NOMO-1 (cell line): ENCODE results near the gene SPRY2.

ENCODE experiments used
- DNase-seq, 2 experiments: peaks; one replicate each; lab custom pipeline; 2025; ENCODE audit not compliant: unreplicated experiment in 2 of 2; lab: John Stamatoyannopoulos, UW

The SPRY2 gene

DNA sequence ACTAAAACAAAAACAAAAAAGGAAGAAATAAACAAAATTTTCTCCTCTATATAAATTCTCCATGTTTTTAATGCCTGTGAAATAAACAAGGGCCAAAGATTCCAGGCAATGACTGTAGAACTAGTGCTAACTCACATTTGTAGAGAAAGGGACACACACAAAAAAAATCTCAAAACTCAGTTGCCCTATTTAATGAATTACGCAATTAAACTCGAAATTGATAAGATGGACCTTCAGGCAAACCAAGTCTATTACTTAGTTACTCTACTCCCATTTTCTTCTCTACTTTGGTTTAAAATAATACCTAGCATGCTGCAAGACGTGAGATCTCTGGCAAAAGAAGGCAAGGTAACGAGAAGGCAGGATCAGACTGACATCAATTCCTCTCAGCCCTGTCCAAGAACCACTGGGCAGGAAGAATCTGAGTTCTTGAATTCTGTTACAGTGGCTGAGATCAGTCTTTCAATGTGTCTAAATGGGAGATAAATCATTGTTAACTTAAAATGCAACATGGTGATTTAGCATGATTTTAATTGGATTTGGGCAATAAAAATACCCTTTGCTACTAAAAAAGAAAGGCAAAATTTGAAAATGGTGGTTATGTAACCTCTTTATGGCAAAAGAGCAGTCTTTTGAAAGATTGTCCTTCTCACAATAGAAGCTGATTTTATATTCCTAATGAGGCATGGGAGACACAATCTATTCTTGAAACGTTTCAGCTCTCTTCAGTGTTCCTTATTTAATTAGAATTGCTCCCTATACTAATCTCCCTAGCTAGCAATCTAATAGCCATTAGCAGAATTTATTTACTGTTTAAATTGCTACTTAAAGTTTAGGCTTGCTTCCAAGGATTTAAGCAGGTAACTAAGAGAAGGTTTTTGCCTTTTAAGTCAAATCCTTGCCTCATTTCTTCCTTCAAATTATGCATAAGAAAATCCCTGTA is 25.9 kb downstream of the SPRY2 start:
- DNase-seq = no peak

DNA sequence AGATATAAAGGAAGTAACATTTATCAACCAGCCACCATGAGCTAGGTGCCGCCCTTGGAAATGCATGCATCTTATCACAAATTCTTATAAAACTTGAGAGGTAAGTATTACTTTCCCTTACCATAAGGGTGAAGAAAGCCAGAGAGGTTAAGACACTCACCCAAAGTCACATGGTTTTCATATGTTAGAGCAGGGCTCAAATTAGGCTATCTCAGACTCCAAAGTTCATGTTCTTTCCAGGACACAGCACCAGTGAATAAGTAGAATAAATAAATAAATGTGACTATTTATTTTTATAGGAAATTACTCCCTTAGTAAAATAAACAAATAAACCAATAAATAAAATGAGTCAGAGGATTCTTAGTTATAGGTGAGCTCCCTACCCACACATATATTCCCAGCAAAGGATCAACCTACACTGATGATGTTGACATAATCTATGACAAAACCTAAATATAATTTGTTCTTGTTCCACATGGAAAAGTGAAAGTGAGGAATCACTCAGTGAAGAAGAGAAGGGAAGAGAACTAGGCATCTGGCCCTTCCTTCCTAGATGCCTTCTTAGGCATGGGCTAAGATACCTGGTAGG is 27.2 kb downstream of the SPRY2 start:
- no peak for DNase-seq

DNA sequence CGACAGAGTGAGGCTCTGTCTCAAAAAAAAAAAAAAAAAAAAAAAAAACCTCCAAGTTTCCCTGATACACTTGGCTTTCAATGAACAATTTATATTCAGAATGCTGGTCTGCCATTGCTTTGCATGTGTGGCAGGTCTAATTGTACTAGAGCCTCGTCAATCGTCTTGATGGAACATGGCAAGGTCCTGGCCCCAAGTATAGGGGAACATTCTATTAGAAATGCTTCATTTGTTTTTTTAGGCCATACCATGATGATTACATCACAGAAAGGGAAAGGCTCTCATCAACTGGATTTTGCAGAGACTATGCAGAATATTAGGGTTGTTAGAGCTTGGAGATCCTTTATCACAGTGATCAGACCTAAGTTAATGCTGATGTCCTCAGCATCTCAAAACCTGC is 28.0 kb downstream of the SPRY2 start:
- DNase-seq = no peak

DNA sequence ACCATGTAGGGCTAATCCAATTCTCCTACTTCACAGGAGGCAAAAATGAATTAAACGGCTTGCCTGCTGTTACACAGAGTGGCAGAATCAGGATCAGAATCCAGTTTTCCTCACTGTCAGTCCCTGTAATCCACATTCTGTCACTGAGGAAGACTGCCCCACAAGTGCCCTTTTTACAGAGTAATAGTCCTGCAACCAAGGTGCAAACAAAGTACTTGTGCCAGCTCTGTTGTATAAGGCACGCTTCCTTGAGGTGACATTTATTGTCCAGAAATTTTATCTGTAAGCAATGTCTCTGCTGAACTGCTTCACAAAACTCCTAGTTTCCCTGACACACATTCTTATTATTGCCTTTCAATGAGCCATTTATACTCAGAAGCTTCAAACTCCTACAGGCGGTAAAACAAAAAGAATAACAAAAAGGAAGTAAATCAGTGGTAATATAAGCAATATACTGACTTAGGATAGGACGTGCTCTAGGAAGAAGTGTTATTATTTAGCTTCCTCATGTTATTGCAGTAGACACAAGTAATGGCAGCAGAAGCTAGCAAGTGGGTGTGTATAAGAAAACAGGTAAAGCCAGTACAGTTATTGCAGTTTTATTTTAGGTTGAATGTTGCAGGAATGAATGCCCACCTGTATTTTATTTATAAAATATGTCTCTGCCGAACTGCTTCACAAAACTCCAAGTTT is 28.8 kb downstream of the SPRY2 start:
- no peak for DNase-seq

DNA sequence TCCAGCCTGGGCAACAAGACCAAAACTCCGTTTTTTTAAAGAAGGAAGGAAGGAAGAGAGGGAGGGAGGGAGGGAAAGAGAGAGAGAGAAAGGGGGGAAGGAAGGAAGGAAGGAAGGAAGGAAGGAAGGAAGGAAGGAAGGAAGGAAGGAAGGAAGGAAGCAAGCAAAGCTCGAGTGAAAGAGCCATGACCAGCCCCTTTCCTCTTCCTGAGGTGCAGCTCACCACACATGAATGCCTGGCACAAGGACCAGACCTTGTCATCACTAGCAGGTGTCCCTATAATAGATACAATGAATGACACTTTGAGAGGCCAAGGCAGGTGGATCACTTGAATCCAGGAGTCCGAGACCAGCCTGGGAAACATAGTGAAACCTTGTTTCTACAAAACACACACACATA is 31.0 kb downstream of the SPRY2 start:
- DNase-seq = no peak

DNA sequence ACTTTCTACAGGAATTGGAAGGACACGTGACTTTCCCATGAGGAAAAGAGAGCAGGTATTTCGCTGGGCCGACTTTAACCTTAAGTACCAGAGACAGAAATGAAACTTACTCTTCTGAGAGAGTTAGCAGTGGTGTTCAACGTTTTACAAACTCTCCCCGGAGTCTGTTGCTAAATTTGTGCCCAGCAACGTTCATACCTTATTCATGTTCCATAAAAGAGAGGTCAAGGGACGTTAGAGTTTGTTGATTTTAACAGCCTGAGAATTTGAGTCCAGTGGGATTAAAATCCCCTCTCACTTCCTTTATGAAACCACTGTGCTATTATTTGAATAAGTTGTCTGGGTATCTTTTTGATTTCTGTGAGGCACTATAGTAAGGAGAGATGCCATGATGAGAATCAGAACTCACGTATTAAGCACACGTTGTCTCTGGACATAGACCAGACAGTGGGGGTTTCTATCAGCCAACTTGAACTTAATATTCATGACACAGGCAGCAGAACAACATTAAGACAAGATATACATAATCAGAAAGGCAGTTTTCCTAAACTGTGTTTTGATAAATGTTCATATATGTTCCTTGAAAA is 33.4 kb downstream of the SPRY2 start:
- no peak for DNase-seq

DNA sequence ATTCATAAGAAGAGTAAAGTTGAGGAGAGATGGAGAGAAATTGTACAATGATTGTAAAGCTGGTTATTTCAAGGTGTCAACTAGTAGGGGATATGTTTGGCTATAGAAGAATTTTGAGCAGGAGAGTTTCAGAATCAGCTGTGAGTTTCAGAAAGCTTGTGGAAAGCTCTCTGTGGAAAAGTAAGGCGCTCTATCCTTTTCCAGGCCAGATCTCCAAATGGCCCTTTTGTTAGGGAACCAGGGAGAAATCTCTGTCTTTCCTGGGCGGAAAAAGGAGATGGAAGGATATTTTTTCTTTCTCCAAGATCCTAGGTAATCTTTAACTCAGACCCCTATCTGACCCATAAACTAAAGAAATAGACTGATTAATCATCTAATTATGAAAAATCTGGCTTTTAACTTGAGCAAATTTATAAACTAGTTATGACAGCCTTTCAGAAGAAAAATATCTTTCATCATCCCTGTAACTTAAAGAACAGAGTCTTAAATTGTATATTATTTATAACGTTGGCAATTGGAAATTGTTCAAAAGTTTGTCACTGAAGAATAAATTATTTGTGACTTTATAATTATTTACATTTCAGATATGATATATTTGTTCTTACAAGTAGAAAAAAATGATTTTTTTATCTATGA is 34.5 kb downstream of the SPRY2 start:
- DNase-seq = no peak

DNA sequence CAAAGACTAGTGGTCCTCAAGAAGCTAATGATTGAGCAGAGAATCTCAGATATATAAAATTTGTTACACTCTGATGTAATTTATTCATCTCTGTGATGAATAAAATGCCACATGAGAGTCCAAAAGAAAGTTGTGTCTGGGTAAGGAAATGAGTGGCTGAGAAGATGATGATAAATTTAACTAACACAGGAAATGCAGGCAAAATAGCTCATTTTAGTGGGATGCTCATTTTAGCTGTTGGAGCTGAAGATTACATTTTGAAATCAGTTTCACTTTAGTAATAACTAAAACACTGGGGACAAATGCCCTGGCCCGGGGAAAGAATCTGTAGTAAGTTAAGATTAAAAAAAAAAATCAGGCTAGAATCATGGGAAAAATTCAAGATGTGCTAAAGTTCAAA is 35.2 kb downstream of the SPRY2 start:
- no peak for DNase-seq

DNA sequence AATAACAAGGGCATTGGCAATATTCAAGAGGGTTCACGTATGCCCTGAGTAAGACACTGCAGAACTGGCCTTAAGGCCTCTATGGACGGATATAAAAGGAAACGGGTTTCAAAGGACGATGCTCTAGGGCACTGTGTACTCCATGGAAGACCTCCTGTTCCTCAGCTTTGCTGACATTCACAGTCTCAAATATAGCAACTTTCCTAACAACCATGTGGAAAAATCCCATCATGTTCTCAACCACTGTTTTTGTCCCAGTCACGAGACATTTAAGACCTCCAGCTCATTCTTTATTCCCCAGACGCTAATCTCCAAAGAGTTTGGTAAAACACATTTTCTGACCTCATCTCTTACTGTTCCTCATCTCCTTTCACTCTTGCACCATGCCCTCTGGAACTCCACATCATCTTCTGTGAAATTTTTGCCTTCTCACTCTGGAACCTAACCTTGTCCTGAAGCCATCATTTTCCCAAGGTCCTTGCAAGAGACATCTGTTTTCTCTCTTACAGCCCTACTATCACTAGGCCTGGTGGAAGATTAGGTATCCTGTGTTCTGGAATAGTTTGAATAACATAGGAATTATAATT is 37.6 kb downstream of the SPRY2 start:
- no peak for DNase-seq

DNA sequence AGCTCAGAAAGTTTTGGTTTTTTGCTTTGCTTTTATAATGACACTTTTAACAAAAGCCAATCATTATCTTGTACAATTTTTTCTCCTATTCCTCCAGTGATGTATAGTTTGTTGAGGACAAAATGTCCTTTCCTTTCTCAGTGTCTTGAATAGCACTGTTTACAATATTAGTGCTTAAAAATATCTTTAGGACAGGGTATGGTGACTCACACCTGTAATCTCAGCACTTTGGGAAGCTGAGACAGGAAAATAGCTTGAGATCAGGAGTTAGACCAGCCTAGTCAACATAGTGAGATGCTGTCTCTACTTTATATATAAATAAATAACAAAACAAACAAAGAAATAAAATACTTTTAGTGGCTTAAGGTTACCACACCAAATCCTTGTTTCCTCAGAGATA is 41.9 kb downstream of the SPRY2 start:
- no peak for DNase-seq

DNA sequence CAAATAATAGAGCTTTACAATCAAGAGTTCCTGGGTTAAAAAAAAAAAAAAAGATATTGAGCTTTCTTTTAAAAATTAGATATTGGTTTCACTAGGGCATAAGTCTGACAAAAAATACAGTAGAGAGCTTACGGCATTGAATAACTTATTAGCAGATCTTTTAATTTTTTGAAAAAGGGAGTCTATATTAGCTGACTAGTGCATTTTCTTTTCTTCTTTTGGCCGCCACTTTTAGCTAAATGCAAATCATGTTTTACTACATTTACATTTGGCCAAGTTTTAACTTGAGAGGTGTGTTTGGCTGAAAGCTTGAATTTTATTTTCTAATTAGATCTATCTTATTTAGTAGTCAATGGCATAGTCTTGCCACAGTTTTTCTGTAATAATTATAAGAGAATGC is 43.4 kb downstream of the SPRY2 start:
- no peak for DNase-seq

DNA sequence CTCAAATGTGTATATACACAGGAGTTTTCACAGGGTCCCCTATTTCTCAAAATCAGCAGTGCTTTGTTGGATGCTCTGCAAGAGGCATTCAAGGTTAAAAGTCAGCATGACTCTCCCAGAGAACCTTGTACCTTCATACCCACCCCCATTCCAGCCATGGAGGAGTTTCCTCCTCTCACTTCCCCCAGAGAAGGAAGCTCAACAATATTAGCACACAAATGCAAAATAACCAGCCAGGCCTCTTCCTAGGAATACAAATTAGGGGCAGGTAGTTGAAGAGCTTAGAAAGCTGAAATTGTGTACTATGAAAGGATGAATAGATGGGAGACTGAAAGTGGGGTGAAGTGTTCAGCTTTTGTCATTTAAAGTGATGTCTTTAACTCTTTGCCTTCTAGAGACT is 43.8 kb downstream of the SPRY2 start:
- DNase-seq = no peak

DNA sequence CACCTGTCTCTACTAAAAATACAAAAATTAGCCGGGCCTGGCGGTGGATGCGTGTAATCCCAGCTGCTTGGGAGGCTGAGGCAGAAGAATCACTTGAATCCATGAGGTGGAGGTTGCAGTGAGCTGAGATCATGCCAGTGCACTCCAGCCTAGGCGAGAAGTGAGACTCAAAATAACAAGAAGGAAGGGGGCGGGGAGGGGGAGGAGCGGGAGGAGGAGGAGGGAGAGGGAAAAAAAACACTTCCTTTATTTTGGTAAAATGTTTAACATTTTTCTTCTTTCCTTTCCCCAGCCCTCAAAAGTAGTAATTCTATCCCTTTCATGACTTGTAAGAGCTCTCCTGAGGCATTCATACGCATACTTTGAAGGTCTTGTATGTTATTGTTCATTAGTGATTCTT is 44.3 kb downstream of the SPRY2 start:
- no peak for DNase-seq

DNA sequence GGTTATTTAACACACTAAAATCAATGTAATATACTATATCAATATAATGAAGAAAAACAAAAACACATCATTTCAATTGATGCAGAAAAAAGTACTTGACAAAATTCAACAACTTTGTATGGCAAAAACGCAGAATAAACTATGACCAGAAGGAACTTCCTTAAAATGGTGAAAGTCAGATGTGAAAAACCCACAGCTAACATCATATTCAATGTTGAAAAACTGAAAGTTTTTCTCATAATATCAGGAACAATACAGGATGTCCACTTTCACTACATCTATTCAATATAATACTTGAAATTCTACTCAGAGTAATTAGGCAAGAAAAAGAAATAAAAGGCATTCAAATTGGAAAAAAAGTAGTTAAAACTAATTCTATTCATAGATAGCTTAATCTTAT is 50.3 kb downstream of the SPRY2 start:
- DNase-seq = no peak
